K562 (cell line): Measurements from ENCODE around the gene OPA3. TPM values are rescaled to one million over a fixed set of nuclear protein-coding genes. Genes with fewer than 3 reads are reported as not detected.

ENCODE experiments used
- BRD9 ChIP-seq: fragments of 450-650 bp; IDR thresholded peaks from 2 replicates; pipeline ENCODE4 v1.6.1; 2018; ENCODE audit warnings: low read depth; ENCODE audit not compliant: partially characterized antibody
- CGGBP1 ChIP-seq: fragments of 250-450 bp; sonication (Bioruptor Pico); IDR thresholded peaks from 2 replicates; pipeline ENCODE4 v1.9.0; 2021; ENCODE audit warnings: mild to moderate bottlenecking
- CTCF ChIP-seq, 3 experiments: IDR thresholded peaks in 2 of 3; conservative IDR thresholded peaks in 1 of 3; 2 replicates each; pipeline ENCODE4 v1.5.1; 2011 to 2012; ENCODE audit warnings: low read length in 3 of 3, mild to moderate bottlenecking in 3 of 3, control low read depth in 2 of 3, improper control_type of control experiment in 1 of 3, inconsistent platforms in 1 of 3, low read depth in 1 of 3, mixed read lengths in 1 of 3, moderate library complexity in 1 of 3; ENCODE audit not compliant: insufficient read depth in 2 of 3
- FOXO4 ChIP-seq: fragments of 450-650 bp; formaldehyde crosslinking; IDR thresholded peaks from 2 replicates; pipeline ENCODE4 v1.4.0; 2020; ENCODE audit warnings: mild to moderate bottlenecking, moderate library complexity
- FOXP1 ChIP-seq: sonication (generic); formaldehyde crosslinking; IDR thresholded peaks from 2 replicates; pipeline ENCODE4 v1.8.0; 2022; ENCODE audit warnings: mild to moderate bottlenecking, missing genetic modification reagents
- HSF4 ChIP-seq: fragments of 250-450 bp; sonication (Bioruptor Pico); IDR thresholded peaks from 2 replicates; pipeline ENCODE4 v2.1.2; 2022; ENCODE audit warnings: mild to moderate bottlenecking, moderate library complexity, borderline replicate concordance
- MCM7 ChIP-seq, 2 experiments: fragments of 450-650 bp; IDR thresholded peaks; 2 replicates each; pipeline ENCODE4 v1.6.1; 2016 to 2018
- TEAD1 ChIP-seq, 2 experiments: fragments of 450-650 bp in 1 of 2; sonication (generic) in 1 of 2; formaldehyde crosslinking; IDR thresholded peaks; 2 replicates each; pipeline versions ENCODE4 v1.4.0 to v1.8.0; 2020 to 2022; ENCODE audit warnings: mild to moderate bottlenecking in 2 of 2, missing genetic modification reagents in 1 of 2
- TOE1 ChIP-seq, 2 experiments: fragments of 450-650 bp in 1 of 2; sonication (generic) in 1 of 2; formaldehyde crosslinking in 1 of 2; IDR thresholded peaks; 2 replicates each; pipeline versions ENCODE4 v1.7.1 to v1.8.0; 2016 to 2022; ENCODE audit warnings: borderline replicate concordance in 2 of 2, mild to moderate bottlenecking in 2 of 2, antibody characterized with exemption in 1 of 2, inconsistent platforms in 1 of 2, low read depth in 1 of 2, missing genetic modification reagents in 1 of 2, moderate library complexity in 1 of 2
- ZBTB11 ChIP-seq, 3 experiments: fragments of 200-800 bp in 1 of 3; fragments of 250-450 bp in 1 of 3; fragments of 450-650 bp in 1 of 3; sonication (Bioruptor Pico) in 1 of 3; sonication (Bioruptor generic) in 1 of 3; formaldehyde crosslinking in 1 of 3; IDR thresholded peaks; 2 replicates each; pipeline versions ENCODE4 v1.6.1 to v1.8.0; 2016 to 2022; ENCODE audit warnings: mild to moderate bottlenecking in 2 of 3, missing genetic modification characterization in 2 of 3, missing compliant biosample characterization in 1 of 3, moderate library complexity in 1 of 3
- ZFP1 ChIP-seq: fragments of 450-650 bp; formaldehyde crosslinking; IDR thresholded peaks from 2 replicates; pipeline ENCODE4 v1.4.0; 2020; ENCODE audit warnings: mild to moderate bottlenecking, mixed read lengths
- ZFP91 ChIP-seq: sonication (generic); formaldehyde crosslinking; IDR thresholded peaks from 2 replicates; pipeline ENCODE4 v1.8.0; 2022; ENCODE audit warnings: mild to moderate bottlenecking, missing genetic modification reagents
- ZNF561 ChIP-seq: fragments of 450-650 bp; formaldehyde crosslinking; conservative IDR thresholded peaks from 2 replicates; pipeline ENCODE4 v1.4.0; 2020; ENCODE audit warnings: mild to moderate bottlenecking, moderate library complexity
- ZNF586 ChIP-seq: fragments of 450-650 bp; formaldehyde crosslinking; conservative IDR thresholded peaks from 2 replicates; pipeline ENCODE4 v1.4.0; 2020; ENCODE audit warnings: mild to moderate bottlenecking, moderate library complexity
- ZNF699 ChIP-seq: fragments of 250-450 bp; sonication (Bioruptor Pico); IDR thresholded peaks from 2 replicates; pipeline ENCODE4 v1.8.0; 2021; ENCODE audit warnings: mild to moderate bottlenecking, moderate library complexity; ENCODE audit not compliant: insufficient replicate concordance
- ZNF707 ChIP-seq: fragments of 250-450 bp; sonication (Bioruptor Pico); conservative IDR thresholded peaks from 2 replicates; pipeline ENCODE4 v1.8.0; 2022; ENCODE audit warnings: inconsistent platforms, mild to moderate bottlenecking, moderate library complexity
- ZNF780A ChIP-seq: fragments of 250-450 bp; sonication (Bioruptor Pico); IDR thresholded peaks from 2 replicates; pipeline ENCODE4 v1.5.0; 2021; ENCODE audit warnings: mild to moderate bottlenecking
- polyA plus RNA-seq, 8 experiments: library from polyadenylated mRNA; depleted of rRNA in 4 of 8; stranded (reverse) in 5 of 8; unstranded in 3 of 8; fragments of >200 nt; fragmentation: Nextera tagmentation in 2 of 8; fragmentation: Illumina TruSeq in 1 of 8; extraction: Ambion mirVana in 2 of 8; extraction: Trizol in 1 of 8; gene quantifications; 2 replicates each; pipeline versions ENCODE4 v1.2.1 to v1.2.3, GENCODE V29; 2011 to 2014; ENCODE audit warnings: inconsistent platforms in 1 of 8, missing spikeins in 1 of 8
- total RNA-seq, 7 experiments: library from RNA; depleted of rRNA in 6 of 7; stranded (reverse); fragments of >200 nt in 6 of 7; fragmentation: Illumina TruSeq in 2 of 7; extraction: Trizol in 2 of 7; gene quantifications; 2 replicates each; pipeline versions ENCODE4 v1.2.1 to v1.2.3, GENCODE V29; 2011 to 2021; ENCODE audit warnings: low replicate concordance in 1 of 7

Gene OPA3
- total and polyA plus RNA-seq, 9 of the 15 experiments (the other 6 are each of a cell fraction or from before 2014, with no cell fraction given): 1.4 to 18.8 (median 9.0) TPM

- TF ChIP-seq ZNF780A: no peak
- no peak for TF ChIP-seq ZNF561 (CRISPR knock-in tag)
- TF ChIP-seq HSF4 (CRISPR knock-in tag): no peak
- peak; percentile 85 for TF ChIP-seq TOE1 (IDR thresholded peaks at IDR 0.05; ENCODE audit: borderline replicate concordance)
- TF ChIP-seq TOE1 (CRISPR knock-in tag; IDR thresholded peaks at IDR 0.05; ENCODE audit: borderline replicate concordance, low read depth): no peak
- TF ChIP-seq BRD9: no peak
- no peak for TF ChIP-seq CGGBP1
- no peak for TF ChIP-seq ZNF707 (CRISPR knock-in tag)
- no peak for TF ChIP-seq ZNF699 (CRISPR knock-in tag)
- TF ChIP-seq TEAD1 (CRISPR knock-in tag; IDR thresholded peaks at IDR 0.05): peak in 1 of 2 experiments; percentile 71; a peak in 1 of 4 replicates
- TF ChIP-seq ZNF586 (CRISPR knock-in tag): no peak
- TF ChIP-seq CTCF (IDR thresholded peaks at IDR 0.05 in 2 of 3, conservative IDR thresholded peaks at IDR 0.05 in 1 of 3; ENCODE audit: insufficient read depth in 2 of 3, low read depth in 1 of 3, low read length in 3 of 3): peak; percentile 70 to 79 (median 74)
- TF ChIP-seq FOXO4: no peak
- no peak for TF ChIP-seq ZFP91 (CRISPR knock-in tag)
- TF ChIP-seq FOXP1 (CRISPR knock-in tag): peak; percentile 69; the same call in 1 of the 2 replicates
- TF ChIP-seq MCM7 (IDR thresholded peaks at IDR 0.05): no peak
- TF ChIP-seq ZFP1 (CRISPR knock-in tag): no peak
- TF ChIP-seq ZBTB11 (CRISPR knock-in tag; IDR thresholded peaks at IDR 0.05): peak in 1 of 3 experiments; percentile 19; a peak in 1 of 6 replicates
These were observed 78.2 kb downstream of the OPA3 start (continued) for GRCh38 chr19:45506246-45506988.
